NCI-H2227 treated with DMSO at 0.1 percent for 48 hours (cell line): ENCODE results near the gene CMSS1.

Experiments used
- DNase-seq: peaks from one replicate; lab custom pipeline; 2025; lab: John Stamatoyannopoulos, UW

CMSS1 gene

GRCh38 chr3:99960123-99960878 is 142.6 kb downstream of the CMSS1 start:
- no peak for DNase-seq

DNA sequence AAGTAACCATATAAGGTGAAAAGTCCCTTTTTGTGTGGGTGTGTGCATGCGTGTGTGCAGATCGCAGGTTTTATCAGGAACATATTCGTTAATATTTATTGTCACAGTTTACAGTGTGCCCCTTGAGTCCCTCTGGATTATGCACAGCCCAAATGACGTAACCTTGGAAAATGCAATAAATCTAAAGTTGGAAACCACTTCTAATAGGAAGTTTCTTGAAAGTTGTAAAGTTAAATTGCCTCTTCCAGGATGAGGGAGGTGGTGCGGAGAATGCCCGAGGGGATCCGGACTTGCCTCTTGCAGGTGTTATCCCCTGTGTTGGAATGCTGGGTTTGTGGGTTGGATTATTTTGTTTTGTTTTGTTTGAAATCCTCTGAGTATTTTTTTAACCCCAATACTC is 143.3 kb downstream of the CMSS1 start:
- no peak for DNase-seq

DNA sequence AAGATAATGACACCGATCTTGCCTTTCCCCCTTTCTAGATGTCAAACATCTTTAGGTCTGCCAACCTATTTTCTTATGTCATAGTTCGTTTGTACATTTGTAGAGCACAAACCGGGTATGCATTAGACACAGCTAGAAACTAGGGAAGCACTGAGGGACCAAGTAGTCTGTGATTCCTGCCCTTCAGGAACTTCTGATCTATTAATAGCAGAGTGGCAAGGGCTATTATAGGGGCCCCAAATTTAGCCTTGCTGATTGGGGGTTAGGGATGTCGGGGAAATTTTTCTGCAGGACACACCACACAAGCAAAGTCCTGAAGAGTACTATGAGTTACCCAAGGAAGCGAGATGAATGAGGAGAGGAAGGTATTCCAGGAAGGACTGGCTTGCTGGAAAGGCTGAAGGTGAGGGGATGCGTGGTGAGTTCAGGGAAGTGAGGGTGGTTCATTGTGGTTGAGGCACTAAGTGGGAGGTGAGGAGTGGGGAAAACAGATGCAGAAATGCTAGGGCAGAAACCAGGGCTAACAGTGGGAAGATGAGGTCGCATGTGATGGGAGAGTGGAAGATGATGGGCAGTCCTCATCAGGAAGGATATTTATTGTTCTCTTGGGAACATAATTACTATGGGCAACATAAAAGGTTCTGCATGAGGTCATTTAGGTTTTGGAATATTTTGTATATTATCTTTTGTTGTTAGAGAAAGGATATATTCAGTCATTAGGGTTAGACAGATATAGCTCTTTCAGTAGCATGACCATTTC is 144.3 kb downstream of the CMSS1 start:
- no peak for DNase-seq

- no peak for DNase-seq
Observed at GRCh38 chr3:99962703-99963102, 145.0 kb downstream of the CMSS1 start.

GRCh38 chr3:99965077-99965476 is 147.4 kb downstream of the CMSS1 start:
- DNase-seq = no peak

DNA sequence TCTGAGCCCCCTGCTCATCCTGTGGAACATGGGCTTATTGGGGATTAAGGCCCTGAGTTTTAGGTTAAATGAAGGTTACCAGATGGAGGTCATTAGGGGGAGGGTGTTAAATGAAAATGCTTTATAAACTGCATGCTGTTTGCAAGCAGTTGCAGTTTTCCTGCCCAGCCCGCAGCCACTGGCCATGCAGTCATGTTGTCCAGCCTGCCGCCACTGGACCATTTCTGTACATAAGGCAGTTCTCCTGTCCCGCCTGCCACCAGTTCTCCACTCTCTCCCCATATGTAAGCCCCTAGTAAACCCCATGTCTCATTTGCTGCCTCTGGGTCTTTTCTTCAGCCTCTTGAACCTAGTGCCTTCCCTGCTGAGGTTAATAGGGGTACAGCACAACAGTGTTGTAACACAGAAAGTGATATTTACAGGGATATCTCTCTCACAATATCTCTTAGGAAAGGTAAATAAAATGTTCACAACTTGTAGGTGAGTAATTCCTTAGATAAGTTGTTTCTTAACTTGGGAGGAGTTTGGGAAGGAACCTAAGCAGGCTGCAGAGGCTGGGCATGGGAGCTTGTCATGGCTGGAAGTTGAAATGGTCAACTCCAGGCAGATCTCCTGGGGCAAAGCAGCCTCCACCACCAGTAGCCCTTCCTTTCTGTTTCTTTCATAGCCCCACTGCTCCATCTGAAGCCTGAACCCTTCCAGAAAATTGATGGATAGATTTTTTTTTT is 148.2 kb downstream of the CMSS1 start:
- no peak for DNase-seq

GRCh38 chr3:99966662-99967416 is 149.2 kb downstream of the CMSS1 start:
- DNase-seq = no peak

- DNase-seq = no peak
Observed at GRCh38 chr3:99967796-99968195, 150.1 kb downstream of the CMSS1 start.

GRCh38 chr3:99969136-99969535 is 151.5 kb downstream of the CMSS1 start:
- no peak for DNase-seq

DNA sequence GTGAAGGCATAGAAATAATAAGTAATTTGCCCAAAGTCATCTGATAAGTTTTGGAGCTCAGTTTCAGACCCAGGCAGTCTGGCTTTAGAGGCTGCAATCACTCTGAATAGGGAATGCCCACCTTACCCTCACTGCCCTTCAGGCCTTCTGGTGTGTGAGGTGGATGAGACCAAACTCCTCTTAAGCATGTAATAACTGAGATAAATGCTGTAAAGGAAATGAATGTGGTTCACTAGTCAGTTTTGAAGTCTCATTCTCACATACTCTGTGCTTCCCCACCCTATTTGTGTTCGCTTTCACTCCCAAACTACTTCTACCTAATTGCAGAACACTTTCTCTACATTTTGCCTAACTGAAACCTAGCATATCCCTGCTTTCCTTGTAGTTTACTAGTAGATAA is 152.5 kb downstream of the CMSS1 start:
- no peak for DNase-seq

GRCh38 chr3:99971761-99972160 is 154.1 kb downstream of the CMSS1 start:
- no peak for DNase-seq

DNA sequence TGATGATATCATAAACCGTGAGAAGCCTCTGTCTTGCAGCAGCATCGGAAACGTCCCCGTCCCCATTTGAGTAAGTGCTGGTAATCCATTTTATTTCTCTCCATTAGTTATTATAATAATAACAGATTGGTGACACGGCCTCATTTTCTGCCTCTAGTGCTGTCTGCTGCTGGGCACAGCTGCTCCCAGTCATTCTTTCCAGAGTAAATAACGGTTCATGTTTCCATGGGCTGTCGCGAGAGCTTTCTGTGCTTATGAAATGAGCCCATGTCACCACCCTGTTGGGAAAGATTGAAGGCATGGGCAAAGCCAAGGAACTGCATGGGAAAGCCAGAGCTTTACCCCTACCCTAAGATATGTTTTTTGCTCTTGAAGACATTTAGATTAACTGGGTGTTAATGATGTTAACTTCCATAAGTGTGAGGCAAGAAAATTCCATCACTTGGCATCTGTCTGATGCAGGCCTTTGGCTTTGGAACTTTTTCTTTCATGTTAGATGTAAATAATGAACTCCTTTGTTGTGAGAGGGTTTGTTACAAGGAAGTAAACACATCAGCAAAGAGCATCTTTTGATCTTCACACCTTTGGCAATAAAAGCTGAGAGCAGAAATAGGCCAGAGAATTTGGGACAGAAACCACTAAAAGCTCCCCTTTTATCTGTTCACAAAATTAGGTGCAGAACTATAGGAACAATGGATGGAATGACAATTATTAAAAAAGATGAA is 154.9 kb downstream of the CMSS1 start:
- DNase-seq = peak; percentile 24

- DNase-seq = no peak
Observed at GRCh38 chr3:99974989-99975388, 157.3 kb downstream of the CMSS1 start.

GRCh38 chr3:99976584-99976983 is 158.9 kb downstream of the CMSS1 start:
- DNase-seq = no peak

DNA sequence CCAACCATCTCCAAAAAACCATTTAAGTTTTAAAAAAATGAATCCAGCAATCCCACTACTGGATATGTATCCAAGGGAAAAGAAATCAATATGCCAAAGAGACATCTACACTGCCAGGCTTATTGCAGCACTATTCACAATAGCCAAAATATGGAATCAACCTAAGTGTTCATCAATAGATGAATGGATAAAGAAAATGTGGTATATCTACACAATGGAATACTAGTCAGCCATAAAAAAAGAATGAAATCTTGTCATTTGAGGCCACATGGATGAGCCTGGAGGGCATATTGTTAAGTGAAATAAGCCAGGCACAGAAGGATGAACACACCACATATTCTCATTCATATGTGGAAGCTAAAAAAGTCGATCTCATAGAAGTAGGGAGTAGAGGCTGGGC is 160.6 kb downstream of the CMSS1 start:
- no peak for DNase-seq

DNA sequence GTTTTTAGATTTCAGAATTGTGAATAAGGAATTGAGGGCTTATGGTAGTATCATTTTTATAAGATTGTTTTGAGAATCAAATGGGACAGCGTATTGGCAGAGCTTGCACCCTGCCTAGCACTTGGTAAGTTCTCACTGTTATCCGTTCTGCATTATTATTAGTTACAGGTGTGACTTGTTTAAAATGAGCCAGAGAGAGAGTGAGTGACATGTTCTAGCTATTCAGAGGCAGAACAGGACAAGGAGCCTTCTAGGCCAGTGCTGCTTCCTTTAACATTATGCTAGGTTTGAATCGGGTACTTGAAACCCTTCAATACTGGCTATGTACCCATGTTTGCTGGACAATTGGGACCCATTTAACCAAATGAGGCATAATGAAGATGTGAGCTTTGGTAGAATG is 162.9 kb downstream of the CMSS1 start:
- no peak for DNase-seq

DNA sequence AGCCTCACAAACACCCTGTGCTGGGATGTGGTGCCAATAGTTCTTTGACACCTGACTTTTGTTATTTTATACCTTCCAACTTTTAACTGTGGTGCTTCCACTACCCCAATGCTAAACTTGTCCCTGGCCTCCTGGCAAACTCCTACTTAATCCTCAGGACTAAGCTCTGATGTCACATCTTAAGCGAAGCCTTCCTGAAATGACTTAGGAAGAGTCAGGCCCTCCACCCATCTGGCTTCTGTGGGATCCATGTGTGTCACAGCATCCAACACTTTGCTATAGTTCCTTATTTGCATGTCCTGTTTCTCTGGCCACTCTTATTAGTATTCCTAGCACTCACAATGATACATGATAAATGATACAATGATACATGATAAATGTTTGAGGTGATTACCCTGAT is 163.5 kb downstream of the CMSS1 start:
- DNase-seq = no peak

GRCh38 chr3:99982650-99983049 is 165.0 kb downstream of the CMSS1 start:
- DNase-seq = no peak

DNA sequence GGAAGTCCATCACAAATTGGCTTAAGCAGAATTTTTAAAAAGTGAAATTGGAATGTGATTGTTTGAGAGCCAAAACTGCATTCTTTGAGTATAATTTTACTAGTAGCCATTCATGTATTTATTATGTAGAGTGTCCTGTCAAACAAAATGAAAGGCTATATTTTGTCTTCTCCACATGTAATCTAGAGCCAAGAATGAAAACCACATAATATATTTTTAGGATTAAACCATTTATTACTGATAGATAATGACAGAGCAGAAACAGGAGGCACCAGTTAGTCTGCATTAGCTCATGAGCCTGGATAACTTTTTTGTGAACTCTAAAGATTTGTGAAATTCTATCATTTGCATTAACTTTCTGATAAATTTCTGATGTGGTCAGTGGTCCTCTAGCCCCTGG is 166.5 kb downstream of the CMSS1 start:
- no peak for DNase-seq

GRCh38 chr3:99984668-99985067 is 167.0 kb downstream of the CMSS1 start:
- DNase-seq = no peak

DNA sequence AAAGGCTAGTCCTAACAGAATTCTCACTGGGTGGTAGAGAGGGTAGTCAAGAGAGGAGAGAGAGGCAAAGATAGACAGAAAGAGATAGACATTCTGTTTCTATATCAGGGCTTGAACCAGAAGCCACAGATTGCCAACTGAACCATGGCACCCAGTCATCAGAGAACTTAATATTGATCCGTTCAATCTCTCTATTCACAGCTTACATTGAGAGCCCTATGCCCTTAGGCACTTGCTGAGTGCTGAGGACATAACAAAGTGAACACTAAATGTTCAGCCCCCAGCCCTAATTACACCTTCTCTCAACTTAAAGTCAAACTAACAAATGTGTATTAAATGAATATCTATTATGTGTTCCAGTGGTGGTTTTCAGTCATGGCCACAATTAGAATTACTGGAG is 172.5 kb downstream of the CMSS1 start:
- no peak for DNase-seq

GRCh38 chr3:99997293-99997692 is 179.6 kb downstream of the CMSS1 start:
- no peak for DNase-seq
